Fibroblast of skin of right biceps (primary cell): ENCODE data around the gene PRDX1.

Source experiments
- DNase-seq: peaks from one replicate; pipeline ENCODE4 v3.0.0-alpha.2; 2013

PRDX1 gene

GRCh38 chr1:45521413-45522323, at the start of gene PRDX1:
PRDX1 (minus strand) TSS chr1:45521884; CDS start chr1:45519043, 2,841 bp downstream.
- DNase-seq, result peak; percentile 98

DNA sequence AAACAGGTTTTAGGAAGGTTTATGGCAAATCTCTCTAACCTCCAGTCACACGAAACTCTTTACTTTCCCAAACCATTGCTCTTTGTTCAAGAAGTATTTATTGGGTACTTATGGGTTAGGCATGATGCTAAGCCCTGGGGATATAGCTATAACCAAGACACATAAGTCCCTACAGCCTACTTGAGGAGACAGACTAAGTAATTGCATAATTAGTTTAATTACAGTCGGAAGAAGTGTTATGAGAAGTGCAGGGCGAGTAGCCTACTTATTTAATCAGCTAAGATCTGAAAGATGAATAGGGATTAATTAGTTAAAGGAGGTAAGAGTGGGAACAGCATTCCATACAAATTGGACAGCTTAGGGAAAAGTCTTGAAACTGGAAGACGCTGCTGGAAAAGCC, 48.9 kb upstream of the PRDX1 start:
- DNase-seq, result no peak

DNA sequence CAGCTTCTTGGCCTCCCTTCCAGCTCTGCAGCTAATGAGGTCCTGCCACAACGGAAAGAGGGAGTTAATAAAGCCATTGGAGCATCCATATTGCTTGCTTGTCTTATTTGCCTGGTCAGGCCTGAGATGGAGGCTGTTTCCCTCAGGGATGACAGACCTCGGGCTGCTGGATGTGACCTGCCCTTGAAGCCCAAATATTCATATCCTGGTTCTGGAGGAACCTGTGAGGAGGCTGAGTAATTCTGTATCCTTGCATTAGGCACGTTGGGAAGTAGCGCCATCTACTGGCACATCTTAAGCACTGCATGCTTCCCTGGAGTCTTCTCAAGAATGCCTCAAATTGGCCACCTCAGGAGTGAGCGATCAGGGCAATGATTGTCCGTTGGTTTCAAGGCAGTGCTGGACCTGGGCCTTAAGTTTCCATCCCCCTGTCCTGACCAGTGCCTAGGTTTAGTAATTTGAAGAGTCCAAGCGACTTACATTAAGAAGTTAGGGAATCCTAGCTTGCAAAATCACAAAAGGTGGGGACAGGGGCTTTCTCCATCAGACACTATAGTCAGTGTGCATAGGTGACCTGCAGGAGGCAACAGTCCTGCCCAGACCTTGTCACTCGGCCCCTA, 48.4 kb upstream of the PRDX1 start:
- peak; percentile 64 for DNase-seq

GRCh38 chr1:45569571-45569961, 47.9 kb upstream of the PRDX1 start:
- no peak for DNase-seq

DNA sequence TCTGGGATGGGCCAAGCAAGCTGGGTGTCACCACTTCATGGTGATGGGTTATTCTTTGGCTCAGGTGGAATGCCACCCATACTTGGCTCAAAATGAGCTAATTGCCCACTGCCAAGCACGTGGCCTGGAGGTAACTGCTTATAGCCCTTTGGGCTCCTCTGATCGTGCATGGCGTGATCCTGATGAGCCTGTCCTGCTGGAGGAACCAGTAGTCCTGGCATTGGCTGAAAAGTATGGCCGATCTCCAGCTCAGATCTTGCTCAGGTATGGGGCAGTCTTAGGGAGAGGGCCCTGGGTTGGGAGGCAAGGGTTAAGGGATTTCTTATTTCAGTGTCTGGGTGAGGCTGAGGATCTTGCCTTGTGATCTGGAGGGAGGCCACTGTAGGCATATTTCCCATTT, 46.7 kb upstream of the PRDX1 start:
- no peak for DNase-seq

DNA sequence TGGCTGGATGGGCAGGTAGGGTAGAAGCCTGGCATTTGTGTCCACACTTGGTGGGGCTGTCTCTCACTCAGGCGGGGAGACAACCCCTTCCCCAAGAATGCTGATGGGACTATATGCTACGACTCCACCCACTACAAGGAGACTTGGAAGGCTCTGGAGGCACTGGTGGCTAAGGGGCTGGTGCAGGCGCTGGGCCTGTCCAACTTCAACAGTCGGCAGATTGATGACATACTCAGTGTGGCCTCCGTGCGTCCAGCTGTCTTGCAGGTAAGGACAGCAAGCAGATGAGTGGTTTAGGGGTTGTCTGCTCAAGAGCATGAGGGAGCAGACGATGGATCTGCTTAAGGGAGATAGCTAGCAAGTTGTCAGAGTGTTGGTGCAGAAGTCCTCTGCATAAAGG, 46.2 kb upstream of the PRDX1 start:
- DNase-seq, result no peak

DNA sequence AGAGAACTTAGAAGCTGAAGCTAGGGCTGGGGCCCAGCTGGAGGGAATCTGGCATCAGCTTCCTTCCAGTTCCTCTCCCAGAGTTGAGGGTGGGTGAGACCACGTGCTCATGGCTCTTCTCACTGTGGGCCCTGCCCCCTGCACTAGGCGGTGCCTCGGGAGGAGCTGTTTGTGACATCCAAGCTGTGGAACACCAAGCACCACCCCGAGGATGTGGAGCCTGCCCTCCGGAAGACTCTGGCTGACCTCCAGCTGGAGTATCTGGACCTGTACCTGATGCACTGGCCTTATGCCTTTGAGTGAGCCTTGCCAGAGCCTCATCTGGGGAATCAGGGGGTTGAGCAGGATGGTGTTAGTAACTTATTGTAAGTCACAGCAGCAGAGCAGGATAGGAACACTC, 45.0 kb upstream of the PRDX1 start:
- no peak for DNase-seq

- no peak for DNase-seq
Observed at GRCh38 chr1:45563843-45564242, 42.2 kb upstream of the PRDX1 start.

- no peak for DNase-seq
Observed at GRCh38 chr1:45557422-45557944, 35.8 kb upstream of the PRDX1 start.

DNA sequence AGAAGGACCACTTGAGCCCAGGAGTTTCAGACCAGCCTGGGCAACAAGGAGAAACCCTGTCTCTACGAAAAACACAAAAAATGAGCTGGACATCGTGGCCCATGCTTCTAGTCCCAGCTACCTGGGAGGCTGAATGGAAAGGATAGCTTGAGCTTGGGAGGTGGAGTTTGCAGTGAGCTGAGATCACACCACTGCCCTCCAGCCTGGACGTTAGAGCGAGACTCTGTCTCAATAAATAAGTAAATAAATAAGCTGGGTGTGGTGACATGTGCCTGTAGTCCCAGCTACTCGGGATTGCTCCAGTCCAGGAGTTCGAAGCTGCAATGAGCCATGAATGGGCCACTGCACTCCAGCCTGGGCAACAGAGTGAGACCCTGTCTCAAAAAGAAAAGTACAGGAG, 32.5 kb upstream of the PRDX1 start:
- no peak for DNase-seq

GRCh38 chr1:45552331-45552730, 30.6 kb upstream of the PRDX1 start:
- no peak for DNase-seq

- no peak for DNase-seq
Observed at GRCh38 chr1:45551684-45552083, 30.0 kb upstream of the PRDX1 start.

DNA sequence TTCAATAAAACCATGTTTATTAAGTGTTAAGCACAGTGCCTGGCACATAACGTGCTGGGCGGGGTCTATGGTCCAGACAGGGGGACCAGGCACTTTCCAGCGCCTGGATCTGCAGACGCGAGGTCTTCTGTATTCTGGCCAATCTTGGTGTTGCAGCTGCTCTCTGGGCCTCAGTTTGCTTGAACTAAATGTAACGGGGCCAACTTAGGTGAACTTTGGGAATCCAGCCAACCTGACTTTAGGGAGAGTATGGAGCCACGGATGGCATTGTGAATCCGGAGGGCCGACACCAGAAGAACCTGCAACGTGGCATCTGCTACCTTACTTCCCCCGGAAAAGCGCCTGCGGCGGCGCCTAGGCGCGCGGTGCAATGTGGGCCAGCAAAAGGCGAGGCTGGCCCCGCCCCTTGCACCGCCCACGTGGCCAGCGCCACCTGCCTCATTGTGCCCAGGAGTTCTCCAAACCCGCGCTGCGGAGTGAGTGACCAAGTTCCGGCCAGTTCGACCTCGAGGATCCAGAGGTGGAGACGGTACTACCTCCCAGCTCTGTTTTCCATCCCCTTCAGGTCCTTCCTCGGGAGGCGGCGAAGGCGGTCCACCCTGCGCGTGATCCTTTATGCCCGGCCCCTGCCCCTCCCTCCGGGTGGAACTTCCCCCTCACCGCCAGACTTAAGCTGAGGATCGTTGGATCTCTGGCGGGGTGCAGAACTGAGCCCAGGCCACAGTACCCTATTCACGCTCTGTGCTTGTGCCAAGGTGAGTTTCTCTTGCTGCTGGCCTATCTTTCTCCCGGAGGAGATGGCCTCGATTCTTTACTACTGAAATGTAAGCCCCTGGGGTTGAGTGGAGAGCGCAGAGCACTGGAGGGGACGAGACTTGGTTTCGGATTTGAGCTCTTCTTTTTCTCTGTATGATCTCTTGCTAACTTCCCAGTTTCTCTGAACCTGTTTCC, 29.0 kb upstream of the PRDX1 start, which contains the start of gene AKR1A1:
AKR1A1 (plus strand) TSS at position 426 of the 951 bp plus-strand sequence. CDS start 10,969 bp downstream, outside the sequence.
- DNase-seq, result peak; percentile 88

- no peak for DNase-seq
Observed at GRCh38 chr1:45545553-45546310, 24.0 kb upstream of the PRDX1 start.

- DNase-seq, result no peak
Observed at GRCh38 chr1:45545019-45545493, 23.4 kb upstream of the PRDX1 start.

DNA sequence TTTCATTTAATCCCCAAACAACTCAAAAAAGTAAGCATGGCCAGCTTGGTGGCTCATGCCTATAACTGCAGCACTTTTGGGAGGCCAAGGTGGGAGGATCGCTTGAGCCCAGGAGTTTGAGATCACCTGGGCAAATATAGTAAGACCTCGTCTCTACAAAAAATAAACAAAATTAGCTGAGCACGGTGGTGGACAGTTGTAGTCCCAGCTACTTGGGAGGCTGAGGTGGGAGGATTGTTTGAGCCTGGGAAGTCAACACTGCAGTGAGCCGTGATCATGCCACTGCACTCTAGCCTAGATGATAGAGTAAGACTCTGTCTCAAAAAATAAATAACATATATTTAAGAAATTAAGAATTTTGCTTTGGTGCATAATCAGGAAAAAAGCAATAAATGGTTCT, 22.8 kb upstream of the PRDX1 start:
- DNase-seq, result no peak

DNA sequence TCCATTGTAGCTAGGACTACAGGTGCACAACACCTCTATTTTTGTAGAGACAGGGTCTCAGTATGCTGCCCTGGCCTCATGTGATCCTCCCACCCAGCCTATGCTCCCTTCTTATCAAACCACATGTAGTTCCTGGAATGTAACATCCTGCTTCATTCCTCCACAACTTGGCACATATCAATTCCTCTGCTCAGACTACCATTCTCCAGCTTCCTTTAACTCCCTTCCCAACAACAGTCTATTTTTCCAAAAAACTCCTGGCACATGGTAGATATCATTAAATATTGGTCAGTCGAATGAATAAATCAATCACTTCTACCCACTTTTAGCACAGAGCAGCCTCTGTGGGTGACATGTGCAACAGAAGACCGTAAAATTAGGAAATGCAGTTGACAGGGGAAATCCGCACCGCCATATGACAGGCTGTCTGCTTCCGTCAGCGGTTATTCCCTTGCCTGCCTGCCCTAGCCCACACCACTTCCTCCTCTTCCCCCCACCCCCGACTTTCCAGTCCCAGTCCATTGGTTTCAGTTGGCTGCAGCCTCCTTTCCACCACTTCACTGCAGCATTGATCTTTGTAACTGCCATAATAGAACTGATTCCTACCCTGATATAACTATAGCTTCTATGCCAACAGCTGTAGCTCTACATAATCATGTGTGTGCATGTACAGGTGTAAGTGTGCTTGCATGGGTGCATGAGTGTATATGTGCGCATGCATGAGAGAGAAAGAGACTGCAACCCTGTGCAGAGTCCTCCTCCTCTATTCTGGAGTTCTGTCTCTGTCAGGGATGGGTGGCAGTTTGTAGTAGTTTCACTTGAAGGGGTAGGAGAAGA, 22.1 kb upstream of the PRDX1 start:
- no peak for DNase-seq

DNA sequence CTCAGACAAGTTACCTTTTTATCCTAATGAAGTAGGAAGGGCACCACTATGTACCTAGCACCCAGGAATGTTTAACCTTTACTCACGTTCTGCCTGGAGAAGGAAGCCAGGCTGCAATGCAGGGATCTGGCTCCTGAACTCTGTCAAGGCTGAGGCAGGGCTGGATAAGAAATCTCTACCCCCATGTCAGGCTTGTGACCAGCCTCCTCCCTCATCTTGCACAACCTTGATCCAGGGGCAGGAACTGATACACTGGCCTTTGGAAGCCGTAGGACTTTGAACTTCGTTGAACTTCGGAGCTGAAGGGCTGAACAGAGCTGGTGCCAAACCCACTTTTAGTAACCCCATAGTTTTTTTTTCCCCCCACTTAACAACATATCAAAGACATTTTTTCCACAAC, 20.9 kb upstream of the PRDX1 start:
- no peak for DNase-seq

GRCh38 chr1:45541193-45541592, 19.5 kb upstream of the PRDX1 start:
- no peak for DNase-seq

DNA sequence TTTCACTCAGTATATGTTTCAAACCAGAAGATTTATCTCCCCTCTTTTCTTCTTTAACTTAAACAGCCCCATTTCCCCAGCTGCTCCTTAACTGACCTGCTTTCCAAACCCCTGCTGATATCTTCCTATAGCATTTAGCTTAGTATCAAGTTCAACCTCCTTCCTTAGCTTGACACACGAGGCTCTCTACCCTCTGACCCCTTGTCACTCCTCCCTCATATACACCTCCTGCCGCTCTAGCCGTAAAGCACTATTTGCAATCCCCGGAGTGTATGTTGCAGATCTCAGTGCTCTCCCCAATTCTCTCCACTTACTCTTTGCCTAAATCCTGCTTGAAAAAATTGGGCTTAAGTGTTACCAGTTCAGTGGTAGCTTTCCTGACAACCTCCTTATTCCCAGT, 15.2 kb upstream of the PRDX1 start:
- DNase-seq, result no peak
